H9 (cell line): Measurements from ENCODE around the gene MMD. TPM values are rescaled to one million over a fixed set of nuclear protein-coding genes. Genes with fewer than 3 reads are reported as not detected.

Experiments used
- DNase-seq: peaks from one replicate; pipeline ENCODE4 v3.0.0-alpha.2; 2017
- H2AFZ ChIP-seq: one replicate; pipeline ENCODE4 v1.6.1; 2013; ENCODE audit warnings: mild to moderate bottlenecking, low read length, control low read depth, moderate library complexity
- H2AK5ac ChIP-seq: 2 replicates; pipeline ENCODE4 v1.6.1; 2013; ENCODE audit warnings: low read length, control low read depth, mixed read lengths; ENCODE audit not compliant: insufficient read length
- H2BK120ac ChIP-seq: one replicate; pipeline ENCODE4 v1.6.1; 2013; ENCODE audit warnings: low read depth, mild to moderate bottlenecking, low read length, control low read depth, inconsistent platforms; ENCODE audit not compliant: poor library complexity, severe bottlenecking
- H2BK12ac ChIP-seq: 2 replicates; pipeline ENCODE4 v1.6.1; 2013; ENCODE audit warnings: low read length, control low read depth, mixed read lengths, low read depth; ENCODE audit not compliant: insufficient read length
- H2BK15ac ChIP-seq: 2 replicates; pipeline ENCODE4 v1.6.1; 2013; ENCODE audit warnings: low read depth, low read length, control low read depth
- H2BK20ac ChIP-seq: one replicate; pipeline ENCODE4 v1.6.1; 2013; ENCODE audit warnings: low read depth, mild to moderate bottlenecking, low read length, control low read depth, inconsistent platforms; ENCODE audit not compliant: poor library complexity, severe bottlenecking
- H2BK5ac ChIP-seq: 2 replicates; pipeline ENCODE4 v1.6.1; 2013; ENCODE audit warnings: low read length, control low read depth, mixed read lengths; ENCODE audit not compliant: insufficient read length
- H3K14ac ChIP-seq: 2 replicates; pipeline ENCODE4 v1.6.1; 2013; ENCODE audit warnings: low read length, control low read depth; ENCODE audit not compliant: insufficient read depth
- H3K18ac ChIP-seq: 2 replicates; pipeline ENCODE4 v1.6.1; 2013; ENCODE audit warnings: low read depth, mild to moderate bottlenecking, mixed read lengths, low read length, control low read depth; ENCODE audit not compliant: insufficient read length
- H3K23ac ChIP-seq: 2 replicates; pipeline ENCODE4 v1.6.1; 2013; ENCODE audit warnings: low read length, control low read depth, mixed read lengths, low read depth; ENCODE audit not compliant: insufficient read length
- H3K23me2 ChIP-seq: 2 replicates; pipeline ENCODE4 v1.6.1; 2013; ENCODE audit warnings: low read depth, mild to moderate bottlenecking, mixed read lengths, low read length, control low read depth; ENCODE audit not compliant: insufficient read length, poor library complexity, severe bottlenecking
- H3K27ac ChIP-seq: 2 replicates; pipeline ENCODE4 v1.5.1; 2013; ENCODE audit warnings: low read length, control low read depth, mixed read lengths, low read depth; ENCODE audit not compliant: insufficient read length
- H3K27me3 ChIP-seq: 2 replicates; pipeline ENCODE4 v1.6.1; 2013; ENCODE audit warnings: low read length, control low read depth, inconsistent platforms; ENCODE audit not compliant: insufficient read depth
- H3K4ac ChIP-seq: 2 replicates; pipeline ENCODE4 v1.6.1; 2013; ENCODE audit warnings: low read depth, mild to moderate bottlenecking, control low read depth, inconsistent platforms, low read length, moderate library complexity
- H3K4me1 ChIP-seq: 2 replicates; pipeline ENCODE4 v1.6.1; 2013; ENCODE audit warnings: low read length, control low read depth, inconsistent platforms; ENCODE audit not compliant: insufficient read depth
- H3K4me2 ChIP-seq: 2 replicates; pipeline ENCODE4 v1.6.1; 2013; ENCODE audit warnings: low read length, control low read depth, mixed read lengths; ENCODE audit not compliant: insufficient read length, insufficient read depth
- H3K56ac ChIP-seq: 2 replicates; pipeline ENCODE4 v1.6.1; 2013; ENCODE audit warnings: low read depth, mild to moderate bottlenecking, mixed read lengths, low read length, control low read depth; ENCODE audit not compliant: insufficient read length
- H3K79me1 ChIP-seq: 2 replicates; pipeline ENCODE4 v1.6.1; 2013; ENCODE audit warnings: low read depth, mild to moderate bottlenecking, moderate library complexity, low read length, control low read depth, inconsistent platforms; ENCODE audit not compliant: insufficient read depth, poor library complexity, severe bottlenecking
- H3K79me2 ChIP-seq: 2 replicates; pipeline ENCODE4 v1.6.1; 2013; ENCODE audit warnings: low read length, control low read depth, inconsistent platforms; ENCODE audit not compliant: insufficient read depth
- H3K9ac ChIP-seq: 2 replicates; pipeline ENCODE4 v1.6.1; 2013; ENCODE audit warnings: low read length, control low read depth, mixed read lengths; ENCODE audit not compliant: insufficient read length; ENCODE audit errors: extremely low read depth
- H3K9me3 ChIP-seq: one replicate; pipeline ENCODE4 v1.6.1; 2013; ENCODE audit warnings: low read depth, low read length, inconsistent platforms; ENCODE audit not compliant: control insufficient read depth
- H3T11ph ChIP-seq: one replicate; pipeline ENCODE4 v1.6.1; 2013; ENCODE audit warnings: mild to moderate bottlenecking, low read length, control low read depth, inconsistent platforms
- H4K20me1 ChIP-seq: one replicate; pipeline ENCODE4 v1.6.1; 2013; ENCODE audit not compliant: control insufficient read depth, insufficient read length, insufficient read depth
- H4K5ac ChIP-seq: 2 replicates; pipeline ENCODE4 v1.6.1; 2013; ENCODE audit warnings: low read depth, mild to moderate bottlenecking, mixed read lengths, low read length, control low read depth; ENCODE audit not compliant: insufficient read length
- H4K8ac ChIP-seq: replicated peaks from 2 replicates; pipeline ENCODE4 v1.6.1; 2013; ENCODE audit warnings: low read length, control low read depth, mixed read lengths, low read depth; ENCODE audit not compliant: insufficient read length
- H4K91ac ChIP-seq: 2 replicates; pipeline ENCODE4 v1.6.1; 2013; ENCODE audit warnings: low read depth, mild to moderate bottlenecking, moderate library complexity, mixed read lengths, low read length, control low read depth; ENCODE audit not compliant: insufficient read length
- H3K27ac Mint-ChIP-seq, 3 experiments: 2 replicates in 2 of 3; 3 replicates in 1 of 3; pipeline ENCODE4 v1.8.0; 2020 to 2021; ENCODE audit warnings: mixed read lengths in 3 of 3, mild to moderate bottlenecking in 1 of 3, moderate library complexity in 1 of 3
- H3K27me3 Mint-ChIP-seq: 2 replicates; pipeline ENCODE4 v1.8.0; 2021; ENCODE audit warnings: low read depth, mild to moderate bottlenecking, moderate library complexity, mixed read lengths
- H3K36me3 Mint-ChIP-seq, 3 experiments: 2 replicates in 2 of 3; 3 replicates in 1 of 3; pipeline ENCODE4 v1.8.0; 2020 to 2021; ENCODE audit warnings: low read depth in 3 of 3, mixed read lengths in 3 of 3; ENCODE audit not compliant: insufficient read depth in 1 of 3
- H3K4me1 Mint-ChIP-seq, 2 experiments: 2 replicates each; pipeline ENCODE4 v1.8.0; 2020; ENCODE audit warnings: mixed read lengths in 2 of 2
- H3K4me3 Mint-ChIP-seq, 2 experiments: 2 replicates in 1 of 2; 3 replicates in 1 of 2; pipeline ENCODE4 v1.8.0; 2020 to 2021; ENCODE audit warnings: mild to moderate bottlenecking in 2 of 2, mixed read lengths in 2 of 2, moderate library complexity in 1 of 2
- H3K9me3 Mint-ChIP-seq, 2 experiments: 2 replicates in 1 of 2; 3 replicates in 1 of 2; pipeline ENCODE4 v1.8.0; 2020; ENCODE audit warnings: mild to moderate bottlenecking in 2 of 2, mixed read lengths in 2 of 2, moderate library complexity in 1 of 2
- CTCF ChIP-seq: fragments of 200-600 bp; sonication (generic); conservative IDR thresholded peaks from 3 replicates; pipeline ENCODE4 v1.8.0; 2021; ENCODE audit warnings: antibody characterized with exemption, mild to moderate bottlenecking
- WGBS: extraction: QIAGEN DNeasy Blood & Tissue Kit; methylation state at CpG from one replicate; pipeline ENCODE4 v1.1.7; 2013; ENCODE audit warnings: missing lambda C conversion rate, low lambda C conversion rate, mixed read lengths; ENCODE audit not compliant: insufficient read length; ENCODE audit errors: extremely low coverage; 5-methylcytosine and 5-hydroxymethylcytosine counted together
- total RNA-seq: library from RNA; stranded (reverse); gene quantifications from 2 replicates; pipeline ENCODE4 v1.2.1, GENCODE V29; 2021

MMD gene
- total RNA-seq, 1 experiment from 2014 or later: 24.0 TPM

GRCh38 chr17:55348749-55349354 lies 72.8 kb downstream of the MMD start:
- WGBS: no CpG with 5 or more reads among the region's 10 CpGs
- no peak overlapping the region for H2AFZ ChIP-seq

More at GRCh38 chr17:55348749-55349354, 72.8 kb downstream of the MMD start:
- Histone ChIP-seq H2BK120ac (no peak overlapping the region), H3K14ac (no peak overlapping the region), H4K20me1 (no peaks in the 10 kb centered on the region), H3K18ac (no peak overlapping the region), H3K23ac (no peak overlapping the region), H3K4me2 (no peak overlapping the region), H3K79me2 (no peaks in the 10 kb centered on the region), H2BK20ac (no peak overlapping the region), H3K56ac (no peak overlapping the region), H3T11ph (no peak overlapping the region), H4K5ac (no peak overlapping the region), H3K9ac (no peak overlapping the region), H3K27me3 (no peaks in the 10 kb centered on the region), H2AK5ac (no peak overlapping the region), H4K91ac (no peak overlapping the region), H2BK5ac (no peak overlapping the region), H2BK15ac (no peak overlapping the region), H3K23me2 (no peaks in the 10 kb centered on the region), H3K4ac (no peak overlapping the region), H2BK12ac (no peak overlapping the region), H3K27ac (no peak overlapping the region), H3K4me1 (no peaks in the 10 kb centered on the region), H3K79me1 (no peaks in the 10 kb centered on the region), H4K8ac (no peak overlapping the region), H3K9me3 (no peaks in the 10 kb centered on the region)
- peaks cover 16 to 22% of the 10 kb centered on the region in 2 experiments for H3K4me1 Mint-ChIP-seq
- H3K27ac Mint-ChIP-seq: no peak overlapping the region
- peaks cover 0 to 9% (median 4%) of the 10 kb centered on the region in 3 experiments; a peak in 6 of 7 replicates for H3K36me3 Mint-ChIP-seq
- H3K4me3 Mint-ChIP-seq: no peak overlapping the region
- H3K27me3 Mint-ChIP-seq: peaks cover 3% of the 10 kb centered on the region; the same call in 1 of the 2 replicates
- peaks cover 9 to 12% of the 10 kb centered on the region in 2 experiments; a peak in 4 of 5 replicates for H3K9me3 Mint-ChIP-seq
- peak; percentile 58 for DNase-seq
- peak; percentile 84 for TF ChIP-seq CTCF
